GM21390 (cell line): ENCODE results near the gene DPP3.

Source experiments
- ATAC-seq: cut with Tn5 transposase; IDR thresholded peaks from one replicate; pipeline ENCODE4 v1.9.1; 2021; ENCODE audit not compliant: unreplicated experiment

DPP3 gene

GRCh38 chr11:66550887-66551286 is 70.7 kb downstream of the DPP3 start:
- ATAC-seq = no peak

GRCh38 chr11:66554602-66555001 is 74.4 kb downstream of the DPP3 start:
- ATAC-seq = no peak

GRCh38 chr11:66555416-66555815 is 75.2 kb downstream of the DPP3 start:
- no peak for ATAC-seq

GRCh38 chr11:66556086-66556485 is 75.9 kb downstream of the DPP3 start:
- ATAC-seq = no peak

GRCh38 chr11:66557733-66558326 is 77.6 kb downstream of the DPP3 start:
- ATAC-seq = no peak
